Stimulated activated CD8-positive, alpha-beta memory T cell treated with anti-CD3 and anti-CD28 coated beads, Interleukin-12 subunit alpha, Interleukin-12 subunit beta, amount 100 ng/mL, for 24 hours (primary cell): ENCODE results near the gene CLIP3.
"Not testable (repeated sequence)": the region's sequence is repeated elsewhere in the genome, so short reads cannot be mapped to it uniquely, and the experiment has no call there.

Experiments used
- DNase-seq: peaks from one replicate; pipeline ENCODE4 v3.0.0-alpha.2; 2020; ENCODE audit errors: extremely low read depth

CLIP3 gene, protein sequence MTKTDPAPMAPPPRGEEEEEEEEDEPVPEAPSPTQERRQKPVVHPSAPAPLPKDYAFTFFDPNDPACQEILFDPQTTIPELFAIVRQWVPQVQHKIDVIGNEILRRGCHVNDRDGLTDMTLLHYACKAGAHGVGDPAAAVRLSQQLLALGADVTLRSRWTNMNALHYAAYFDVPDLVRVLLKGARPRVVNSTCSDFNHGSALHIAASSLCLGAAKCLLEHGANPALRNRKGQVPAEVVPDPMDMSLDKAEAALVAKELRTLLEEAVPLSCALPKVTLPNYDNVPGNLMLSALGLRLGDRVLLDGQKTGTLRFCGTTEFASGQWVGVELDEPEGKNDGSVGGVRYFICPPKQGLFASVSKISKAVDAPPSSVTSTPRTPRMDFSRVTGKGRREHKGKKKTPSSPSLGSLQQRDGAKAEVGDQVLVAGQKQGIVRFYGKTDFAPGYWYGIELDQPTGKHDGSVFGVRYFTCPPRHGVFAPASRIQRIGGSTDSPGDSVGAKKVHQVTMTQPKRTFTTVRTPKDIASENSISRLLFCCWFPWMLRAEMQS

DNA sequence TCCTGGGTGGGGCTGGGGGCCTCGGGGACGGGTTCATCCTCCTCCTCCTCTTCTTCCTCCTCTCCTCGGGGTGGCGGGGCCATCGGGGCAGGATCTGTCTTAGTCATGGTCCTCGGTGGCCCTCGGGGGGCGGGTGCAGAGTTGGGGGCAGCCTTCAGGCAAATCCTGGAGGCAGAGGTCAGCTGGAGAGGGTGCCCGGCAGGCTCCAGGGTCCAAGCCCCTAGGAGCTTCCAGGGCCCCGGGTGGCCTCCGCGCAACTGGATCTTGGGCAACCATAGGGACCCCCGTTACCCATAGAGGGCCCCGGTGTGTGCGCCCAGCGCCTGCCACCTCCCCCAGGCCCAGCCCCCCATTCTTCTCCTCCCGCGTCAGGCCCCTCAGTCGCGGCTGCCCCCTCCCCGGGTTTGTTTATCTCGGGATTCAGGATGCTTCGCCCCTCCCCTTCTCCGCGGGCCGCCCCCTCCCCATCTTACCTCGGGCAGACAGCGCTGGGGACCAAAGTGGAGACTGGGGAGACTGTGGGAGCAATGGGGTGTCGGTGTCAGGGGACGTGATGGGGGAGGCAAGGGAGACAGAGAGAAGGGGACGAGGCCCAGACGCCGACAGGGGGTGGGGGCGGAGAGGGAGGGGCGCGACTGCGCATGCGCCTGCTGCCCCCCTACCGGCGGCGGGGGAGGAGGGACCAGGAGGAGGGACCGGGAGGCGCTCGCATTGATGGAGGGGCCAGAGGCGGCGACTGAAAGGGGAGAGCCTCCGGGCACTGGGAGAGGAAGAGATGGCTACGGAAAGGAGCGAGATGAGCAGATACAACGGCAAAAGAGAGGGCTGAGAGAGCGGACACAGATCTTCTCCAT, at the start of gene CLIP3:
Gene CLIP3, minus strand, starts transcription at position 623 of the 854 bp plus-strand sequence. Its CDS starts 516 bp downstream, at position 107.
- no peak for DNase-seq

DNA sequence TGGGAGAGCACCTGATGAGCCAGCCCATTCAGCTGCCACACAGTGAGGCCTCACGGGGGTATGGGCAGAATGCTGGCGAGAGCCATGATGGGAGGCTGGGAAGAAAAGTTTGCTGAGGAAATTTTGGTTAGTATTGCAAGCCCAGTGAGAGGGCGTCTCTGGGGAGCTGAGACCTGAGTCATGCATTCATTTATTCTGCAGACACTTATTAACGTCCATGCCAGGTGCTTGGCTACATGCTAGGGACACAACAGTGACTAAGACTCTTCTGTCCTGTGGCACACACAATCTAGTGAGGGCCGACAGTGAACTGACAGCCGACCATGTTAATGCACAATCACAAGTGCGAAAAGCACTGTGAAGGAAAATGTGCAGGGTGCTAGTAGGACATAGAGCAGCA, 49.2 kb upstream of the CLIP3 start:
- DNase-seq = no peak

DNA sequence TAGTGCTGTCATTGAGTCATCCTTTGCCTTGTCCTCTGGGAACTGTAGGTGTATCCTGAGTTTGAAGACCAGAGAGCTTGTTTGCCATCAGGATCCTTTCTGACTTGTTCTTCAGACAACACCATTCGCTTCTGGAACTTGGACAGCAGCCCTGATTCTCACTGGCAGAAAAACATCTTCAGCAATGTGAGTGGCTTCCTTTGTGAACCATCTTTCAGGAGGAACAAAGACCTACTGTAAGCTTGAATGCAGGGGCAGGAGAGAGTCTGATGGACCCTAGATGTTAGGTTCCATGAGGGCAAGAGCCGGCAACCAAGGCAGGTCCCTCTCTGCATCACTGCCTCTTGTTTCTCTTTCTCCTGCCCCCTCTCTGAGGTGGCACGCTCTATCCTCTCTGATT, 48.7 kb upstream of the CLIP3 start:
- no peak for DNase-seq

DNA sequence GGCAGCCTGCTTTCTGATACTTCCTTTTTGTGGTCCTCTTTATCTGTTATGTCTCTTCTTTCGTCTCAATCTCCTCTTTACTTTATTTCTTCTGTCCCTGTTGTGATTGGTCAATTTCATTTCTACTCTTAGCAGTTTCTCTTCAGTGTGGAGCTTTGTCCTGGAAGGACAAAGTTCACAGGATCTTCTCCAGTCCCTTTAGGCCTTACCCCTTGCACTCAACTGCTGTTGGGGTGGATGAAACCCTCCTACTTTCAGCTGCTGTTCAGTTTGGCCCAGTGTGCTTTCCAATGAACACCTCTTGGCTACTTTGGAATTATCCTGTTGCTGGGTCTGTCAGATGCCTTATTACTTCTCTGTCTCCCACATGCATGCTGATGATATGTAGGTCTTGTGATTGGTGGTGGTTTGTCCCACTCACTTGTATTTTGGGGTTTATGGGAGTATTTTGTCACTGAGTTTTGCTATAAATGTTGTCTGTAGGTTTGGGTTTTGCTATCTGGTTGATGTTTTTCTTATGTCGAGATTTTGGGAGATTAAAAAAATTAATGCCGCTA, 46.8 kb upstream of the CLIP3 start:
- no peak for DNase-seq

DNA sequence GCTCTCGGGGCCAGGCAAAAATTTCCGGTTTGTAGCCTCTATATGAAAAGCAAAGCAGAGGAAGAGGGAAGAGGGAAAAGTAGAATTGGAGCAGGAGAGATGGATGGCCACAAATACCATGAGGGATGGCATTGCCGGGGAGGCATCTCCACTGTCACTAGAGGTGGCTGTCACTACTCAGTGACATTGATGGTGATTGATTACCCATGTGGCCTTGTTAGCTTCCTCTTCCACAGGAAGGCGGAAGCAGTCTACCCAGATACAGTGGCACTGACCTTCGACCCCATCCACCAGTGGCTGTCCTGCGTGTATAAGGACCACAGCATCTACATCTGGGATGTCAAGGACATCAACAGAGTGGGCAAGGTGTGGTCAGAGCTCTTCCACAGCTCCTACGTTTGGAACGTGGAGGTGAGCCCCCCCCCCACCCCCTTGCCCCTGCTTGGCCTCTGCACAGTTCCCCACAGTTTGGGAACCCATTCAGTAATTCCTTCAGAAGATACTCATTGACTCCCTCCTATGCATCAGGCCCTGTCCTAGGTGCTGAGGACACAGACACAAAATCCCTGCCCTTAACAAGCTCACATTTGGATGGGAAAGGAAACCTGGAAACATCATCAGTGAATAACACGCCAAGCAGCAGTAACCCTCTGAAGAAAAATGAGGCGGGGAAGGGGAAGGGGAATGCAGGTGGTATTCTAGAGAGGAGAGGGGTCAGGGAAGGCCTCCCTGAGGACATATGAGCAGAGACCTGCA, 40.6 kb upstream of the CLIP3 start:
- DNase-seq = no peak

DNA sequence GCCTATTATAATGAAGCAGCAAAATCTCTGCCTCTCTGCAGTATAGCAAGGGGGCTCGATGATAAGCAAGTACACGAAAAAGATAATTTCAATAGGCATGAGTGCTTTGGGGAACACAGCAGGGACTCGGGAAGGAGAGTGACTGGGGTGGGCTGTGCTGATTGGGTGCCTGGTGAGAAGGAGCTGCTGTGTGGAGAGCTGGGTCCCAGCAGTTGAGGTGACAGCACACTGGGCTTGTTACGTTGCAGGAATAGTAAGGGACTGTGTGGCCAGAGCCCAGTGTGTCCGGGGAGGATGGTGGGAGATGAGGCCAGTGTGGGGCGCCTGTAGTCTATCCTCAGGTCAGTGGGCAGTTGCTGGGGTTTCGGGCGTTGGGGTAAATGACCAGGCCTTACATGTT, 39.4 kb upstream of the CLIP3 start:
- DNase-seq = no peak

DNA sequence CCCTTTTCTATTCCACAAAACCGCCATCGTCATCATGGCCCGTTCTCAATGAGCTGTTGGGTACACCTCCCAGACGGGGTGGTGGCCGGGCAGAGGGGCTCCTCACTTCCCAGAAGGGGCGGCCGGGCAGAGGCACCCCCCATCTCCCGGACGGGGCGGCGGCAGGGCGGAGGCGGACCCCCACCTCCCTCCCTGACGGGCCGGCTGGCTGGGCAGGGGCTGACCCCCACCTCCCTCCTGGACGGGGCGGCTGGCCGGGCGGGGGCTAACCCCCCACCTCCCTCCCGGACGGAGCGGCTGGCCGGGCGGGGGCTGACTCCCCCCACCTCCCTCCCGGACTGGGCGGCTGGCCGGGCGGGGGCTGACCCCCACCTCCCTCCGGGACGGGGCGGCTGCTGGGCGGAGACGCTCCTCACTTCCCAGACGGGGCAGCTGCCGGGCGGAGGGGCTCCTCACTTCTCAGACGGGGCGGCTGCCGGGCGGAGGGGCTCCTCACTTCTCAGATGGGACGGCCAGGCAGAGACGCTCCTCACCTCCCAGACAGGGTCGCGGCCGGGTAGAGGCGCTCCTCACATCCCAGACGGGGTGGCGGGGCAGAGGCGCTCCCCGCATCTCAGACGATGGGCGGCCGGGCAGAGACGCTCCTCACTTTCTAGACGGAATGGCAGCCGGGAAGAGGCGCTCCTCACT, 36.3 kb upstream of the CLIP3 start:
- DNase-seq = not testable (repeated sequence)

DNA sequence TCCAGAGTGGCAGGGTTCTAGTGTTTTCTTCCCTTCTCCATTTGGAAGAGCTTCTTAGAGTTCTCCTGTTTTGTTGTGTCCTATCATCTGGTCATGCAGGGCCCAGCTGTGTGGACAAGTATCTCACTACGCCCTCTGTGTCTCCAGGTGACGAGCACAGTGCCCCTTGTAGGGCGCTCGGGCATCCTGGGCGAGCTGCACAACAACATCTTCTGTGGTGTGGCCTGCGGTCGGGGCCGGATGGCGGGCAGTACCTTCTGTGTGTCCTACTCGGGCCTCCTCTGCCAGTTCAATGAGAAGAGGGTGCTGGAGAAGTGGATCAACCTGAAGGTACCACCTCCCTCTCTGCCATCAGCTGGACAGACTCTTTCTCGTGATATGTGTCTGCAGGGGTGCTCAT, 35.0 kb upstream of the CLIP3 start:
- no peak for DNase-seq

DNA sequence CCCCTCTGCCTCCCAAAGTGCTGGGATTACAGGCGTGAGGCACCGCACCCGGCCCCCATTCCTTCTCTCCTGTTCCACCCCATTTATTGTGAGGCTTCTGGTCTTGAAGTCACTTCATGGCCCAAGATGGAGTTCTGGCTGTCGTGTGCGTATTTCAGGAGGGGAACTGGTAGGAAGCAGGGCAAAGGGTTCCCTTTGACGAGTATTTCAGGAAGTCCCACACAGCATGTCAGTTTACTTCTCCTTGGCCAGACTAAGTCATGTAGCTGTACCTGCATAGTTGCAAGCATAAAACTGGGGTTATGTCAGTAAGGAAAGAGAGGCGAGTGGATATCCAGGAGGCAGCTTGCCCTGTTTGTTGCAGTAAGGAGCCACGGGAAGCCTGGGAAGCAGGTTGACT, 32.2 kb upstream of the CLIP3 start:
- no peak for DNase-seq

DNA sequence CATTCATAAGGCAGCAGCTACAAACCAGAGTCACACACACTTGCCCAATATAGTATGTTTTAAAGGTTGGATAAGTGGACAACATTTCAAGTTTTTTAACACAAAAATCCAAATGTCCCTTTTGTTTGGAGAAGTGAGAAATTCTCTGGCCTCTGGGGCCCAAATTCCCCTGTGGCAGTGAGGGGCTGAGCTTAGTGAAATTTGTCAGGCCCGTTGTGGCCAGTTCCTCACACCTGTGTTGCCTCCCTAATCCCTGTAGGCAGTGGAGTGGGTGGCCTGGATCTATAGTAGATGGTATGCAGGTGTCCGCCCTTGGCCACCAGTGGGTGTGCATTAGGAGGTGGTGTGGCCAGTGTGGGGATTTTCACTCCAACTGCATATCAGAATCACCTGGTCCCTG, 28.7 kb upstream of the CLIP3 start:
- DNase-seq = no peak

DNA sequence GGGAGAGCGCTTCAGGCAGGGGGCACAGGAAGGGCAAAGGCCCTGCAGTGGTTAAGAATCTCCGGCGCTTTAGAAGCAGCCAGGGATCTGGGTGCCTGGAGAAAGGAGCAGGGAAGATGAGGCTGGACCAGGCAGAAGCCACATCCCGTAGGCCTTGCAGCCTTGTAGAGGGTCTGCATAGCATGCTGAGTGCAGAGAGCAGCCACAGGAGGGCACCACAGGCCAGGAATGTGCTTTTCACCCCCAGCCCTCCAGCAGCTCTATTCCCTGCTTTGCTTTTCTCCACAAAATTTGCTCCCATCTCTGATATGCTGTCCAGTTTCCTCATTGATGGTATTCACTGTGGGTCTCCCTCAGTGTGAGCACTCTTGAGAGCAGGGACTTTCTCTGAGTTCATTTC, 27.8 kb upstream of the CLIP3 start:
- no peak for DNase-seq

DNA sequence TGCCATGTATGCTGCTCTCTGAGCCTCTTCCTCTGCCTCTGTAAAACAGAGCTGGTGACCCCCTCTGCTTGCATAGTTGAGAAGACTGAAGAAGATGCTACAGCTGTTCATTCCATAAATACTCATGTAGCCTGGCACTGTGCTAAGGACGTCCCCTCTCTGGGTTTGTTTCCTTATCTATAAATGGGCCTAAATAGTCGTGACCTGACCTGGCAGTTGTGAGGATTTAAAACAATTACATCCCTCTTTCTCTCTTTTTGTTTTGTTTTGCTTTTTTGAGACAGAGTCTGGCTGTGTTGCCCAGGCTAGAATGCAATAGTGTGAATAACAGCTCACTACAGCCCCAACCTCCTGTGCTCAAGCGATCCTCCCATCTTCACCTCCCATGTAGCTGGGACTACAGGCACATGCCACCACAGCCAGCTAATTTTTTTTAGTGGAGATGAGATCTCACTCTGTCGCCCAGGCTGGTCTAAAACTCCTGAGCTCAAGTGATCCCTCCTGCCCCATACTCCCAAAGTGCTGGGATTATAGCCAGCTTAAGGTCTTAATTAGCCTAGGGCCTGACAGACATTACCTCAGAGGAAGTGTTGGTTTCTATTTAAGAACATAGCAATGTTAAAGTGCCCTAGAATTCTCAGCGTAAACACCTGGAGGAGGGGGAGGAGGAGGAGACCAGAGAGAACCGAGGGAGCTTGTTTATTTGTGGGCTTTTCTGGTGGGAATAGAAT, 26.7 kb upstream of the CLIP3 start:
- no peak for DNase-seq

DNA sequence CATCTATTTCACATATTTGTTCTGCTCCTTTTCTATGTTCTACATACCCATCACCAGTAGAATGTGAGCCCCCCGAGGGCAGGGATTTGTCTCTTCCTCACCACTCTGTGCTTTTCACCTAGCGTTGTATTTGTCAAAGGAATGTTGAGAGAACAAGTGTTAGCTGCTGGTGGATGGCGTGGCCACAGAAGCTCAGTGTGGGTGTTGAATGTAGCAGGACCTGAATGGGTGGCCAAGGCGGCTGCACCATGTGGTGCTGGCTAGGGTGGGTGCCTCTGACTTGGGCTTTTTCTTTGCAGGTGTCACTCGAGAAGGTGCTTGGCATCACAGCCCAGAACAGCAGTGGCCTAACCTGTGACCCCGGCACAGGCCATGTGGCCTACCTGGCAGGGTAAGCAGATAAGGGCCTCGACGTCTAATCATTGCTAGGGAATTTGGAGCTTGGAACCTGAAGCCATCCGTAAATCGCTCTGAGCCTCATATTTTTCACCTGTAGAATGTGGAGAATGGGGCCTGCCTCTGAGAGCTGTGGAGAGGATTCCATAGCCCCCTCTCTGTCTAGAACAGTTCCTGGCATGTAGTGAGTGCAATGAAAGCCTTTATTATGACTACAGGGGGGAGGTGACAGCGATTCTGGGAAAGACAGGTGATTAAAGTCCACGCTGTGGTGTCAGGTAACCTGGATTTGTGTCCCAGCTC, 26.0 kb upstream of the CLIP3 start:
- DNase-seq = no peak

DNA sequence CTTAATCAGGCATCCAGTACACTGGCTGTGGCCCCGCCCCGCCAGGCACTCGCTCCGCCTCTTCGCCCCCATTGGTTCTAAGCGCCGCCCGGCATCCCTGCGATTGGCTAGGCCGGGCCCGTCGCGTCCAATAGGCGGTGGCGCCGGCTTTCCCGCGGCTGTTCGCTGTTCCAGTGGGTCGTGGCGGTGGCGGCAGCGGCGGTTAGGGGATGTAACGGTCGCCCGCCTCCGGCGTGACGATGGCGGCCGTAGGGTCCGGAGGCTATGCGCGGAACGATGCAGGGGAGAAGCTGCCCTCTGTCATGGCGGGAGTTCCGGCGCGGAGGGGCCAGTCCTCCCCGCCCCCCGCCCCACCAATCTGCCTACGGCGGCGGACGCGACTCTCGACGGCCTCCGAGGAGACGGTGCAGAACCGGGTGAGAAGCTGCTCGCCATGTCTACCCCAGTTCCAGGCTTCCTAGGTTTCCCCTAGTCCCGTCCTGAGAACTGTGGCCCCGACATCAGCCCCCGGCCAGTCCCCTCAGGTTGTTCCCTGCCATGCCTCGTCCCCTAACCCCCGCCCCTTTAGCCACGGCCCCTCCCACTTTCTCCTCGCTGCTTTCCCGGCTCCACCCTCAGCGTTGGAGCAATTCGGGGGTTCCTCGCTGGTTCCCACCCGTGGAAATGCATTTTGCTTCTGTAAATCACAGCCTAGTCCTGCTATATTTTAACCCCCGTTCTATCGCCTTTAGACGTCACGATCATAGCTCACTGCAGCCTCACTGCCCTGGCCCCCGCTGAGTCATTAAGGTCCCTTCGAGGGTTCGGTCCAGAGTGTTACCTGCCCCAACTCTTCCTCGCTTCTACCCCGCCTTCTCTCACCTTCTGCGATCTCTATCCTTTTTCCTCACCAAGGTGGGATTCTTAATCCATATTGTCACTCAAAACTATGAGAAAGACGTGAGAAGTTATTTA, 22.3 kb upstream of the CLIP3 start, which contains the start of gene WDR62:
Gene WDR62, plus strand, starts transcription at position 165 of the 954 bp plus-strand sequence. Its CDS starts 75 bp downstream, at position 240.
- peak; percentile 83 for DNase-seq

DNA sequence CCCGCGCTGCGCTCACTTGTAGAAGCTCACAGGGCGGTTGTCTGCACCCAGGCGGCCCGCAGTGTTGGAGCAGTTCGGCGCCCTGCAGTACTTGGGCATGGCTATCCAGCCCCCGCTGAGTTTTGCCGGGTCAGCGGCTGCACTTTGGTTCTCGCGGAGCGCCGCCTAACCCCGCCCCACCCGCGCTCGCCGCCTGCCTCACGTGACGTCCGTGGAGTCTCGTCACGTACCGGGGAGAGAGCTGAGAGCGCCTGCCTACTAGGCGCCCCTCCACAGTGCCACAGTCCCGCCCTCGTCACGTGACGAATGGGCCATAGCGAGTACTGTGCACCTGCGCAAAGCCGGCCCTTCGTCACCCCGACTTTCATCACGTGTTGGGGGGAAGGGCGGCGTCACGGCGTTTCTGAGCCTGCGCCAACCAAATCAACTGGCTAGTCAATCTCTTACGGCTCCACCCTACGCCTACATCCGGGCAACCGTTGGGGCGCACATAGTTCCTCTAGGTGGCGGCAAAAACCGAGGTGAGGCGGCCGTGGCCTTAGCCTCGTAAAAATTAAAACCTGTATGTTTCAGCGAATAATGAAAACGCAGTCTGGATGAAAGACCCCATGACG, 21.6 kb upstream of the CLIP3 start, which contains the start of gene THAP8:
Gene THAP8, minus strand, starts transcription at position 167 of the 614 bp plus-strand sequence. Its CDS starts 68 bp downstream, at position 99.
- peak; percentile 100 for DNase-seq

DNA sequence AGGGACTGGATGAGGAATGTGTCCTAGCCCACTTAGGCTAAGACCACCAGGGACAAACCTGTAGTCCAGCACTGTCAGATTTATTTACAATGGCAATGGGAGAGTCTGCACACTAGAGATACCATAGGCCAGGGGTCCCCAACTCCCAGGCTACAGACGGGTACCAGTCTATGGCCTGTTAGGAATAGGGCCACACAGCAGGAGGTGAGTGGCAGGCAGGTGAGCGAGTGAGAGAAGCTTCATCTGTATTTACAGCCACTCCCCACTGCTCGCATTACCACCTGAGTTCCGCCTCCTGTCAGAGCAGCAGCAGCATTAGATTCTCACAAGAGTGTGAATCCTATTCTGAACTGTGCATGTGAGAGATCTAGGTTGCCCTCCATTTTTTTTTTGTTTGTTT, 19.0 kb upstream of the CLIP3 start:
- no peak for DNase-seq

DNA sequence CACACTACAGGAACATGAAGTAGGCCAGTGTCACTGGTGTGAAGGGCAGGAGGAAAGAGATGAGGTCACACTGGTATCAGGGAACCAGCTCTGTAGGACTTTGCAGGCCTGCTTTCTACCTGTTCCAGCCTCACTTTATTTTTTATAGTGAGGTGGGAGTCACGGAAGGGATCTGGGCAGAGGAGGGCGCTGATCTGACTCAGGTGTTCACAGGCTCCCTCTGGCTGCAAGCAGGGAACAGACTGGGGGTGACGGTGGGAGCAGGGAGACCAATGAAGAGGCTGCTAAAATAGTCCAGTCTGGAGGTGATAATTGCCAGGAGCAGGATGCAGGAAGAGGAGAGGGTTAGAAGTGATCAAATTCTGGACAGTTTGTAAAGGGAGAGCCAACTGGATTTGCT, 18.6 kb upstream of the CLIP3 start:
- DNase-seq = no peak
